Left ventricle myocardium inferior (tissue), 1 donor: ENCODE measurements around the gene ELF1. TPM values are rescaled to one million over a fixed set of nuclear protein-coding genes. Genes with fewer than 3 reads are reported as not detected.

Experiments used
- DNase-seq: peaks from one replicate; pipeline ENCODE4 v3.0.0-alpha.2; 2020
- H3K27ac ChIP-seq: fragments of 200-600 bp; replicated peaks from 2 replicates; pipeline ENCODE4 v1.8.0; 2021
- H3K27me3 ChIP-seq: fragments of 200-600 bp; 2 replicates; pipeline ENCODE4 v1.8.0; 2021; ENCODE audit warnings: low read depth
- H3K36me3 ChIP-seq: fragments of 200-600 bp; 2 replicates; pipeline ENCODE4 v1.8.0; 2021
- H3K4me1 ChIP-seq: fragments of 200-600 bp; 2 replicates; pipeline ENCODE4 v1.8.0; 2021
- H3K4me3 ChIP-seq: fragments of 200-600 bp; 2 replicates; pipeline ENCODE4 v1.8.0; 2021; ENCODE audit warnings: mild to moderate bottlenecking, moderate library complexity
- H3K9me3 ChIP-seq: fragments of 200-600 bp; replicated peaks from 2 replicates; pipeline ENCODE4 v1.8.0; 2021
- CTCF ChIP-seq: fragments of 200-600 bp; IDR thresholded peaks from 2 replicates; pipeline ENCODE4 v1.8.0; 2021; ENCODE audit warnings: antibody characterized with exemption, mild to moderate bottlenecking, borderline replicate concordance
- intact Hi-C: fragments of 100-400 bp; cut with micrococcal nuclease; formaldehyde crosslinking; loops from one replicate; pipeline ENCODE4 v1.11.0; 2022
- total RNA-seq: library from RNA; stranded (reverse); fragmentation: NEBNext Ultra II Directional; extraction: Animal tissue kit (Norgen Biotek cat#: 25700); gene quantifications from one replicate; pipeline ENCODE4 v1.2.1, GENCODE V29; 2021
- donor health status: DM: no; HTN: yes; CAD: no; lungs with severe emphysema.

ELF1 gene
- total RNA-seq, 1 donor from 2014 or later, result 31.1 TPM

- no peak for DNase-seq
- Histone ChIP-seq H3K4me1 (peaks cover 100% of the 10 kb centered on the region), H3K36me3 (no peaks in the 10 kb centered on the region), H3K27me3 (no peaks in the 10 kb centered on the region), H3K27ac (no peak overlapping the region), H3K4me3 (no peak overlapping the region), H3K9me3 (no peaks in the 10 kb centered on the region)
- no peak for TF ChIP-seq CTCF
- intact Hi-C loops, result no loop called here
Observed at GRCh38 chr13:40975441-40975840, 43.7 kb downstream of the ELF1 start.

GRCh38 chr13:40974460-40975407 lies 44.4 kb downstream of the ELF1 start:
- Histone ChIP-seq H3K27me3 (no peaks in the 10 kb centered on the region), H3K36me3 (no peaks in the 10 kb centered on the region), H3K9me3 (no peaks in the 10 kb centered on the region), H3K4me1 (peaks cover 100% of the 10 kb centered on the region), H3K27ac (no peak overlapping the region), H3K4me3 (no peak overlapping the region)
- DNase-seq, result no peak
- peak; percentile 59 for TF ChIP-seq CTCF
- intact Hi-C loops, result no loop called here

GRCh38 chr13:40973409-40973808 lies 45.7 kb downstream of the ELF1 start:
- Histone ChIP-seq H3K36me3 (no peaks in the 10 kb centered on the region), H3K9me3 (no peaks in the 10 kb centered on the region), H3K27ac (no peak overlapping the region), H3K27me3 (no peaks in the 10 kb centered on the region), H3K4me3 (no peak overlapping the region), H3K4me1 (peaks cover 99% of the 10 kb centered on the region)
- no peak for DNase-seq
- intact Hi-C loops, result no loop called here
- TF ChIP-seq CTCF, result no peak

GRCh38 chr13:40971321-40971720 lies 47.8 kb downstream of the ELF1 start:
- H3K4me1 ChIP-seq, result peaks cover 99% of the 10 kb centered on the region
- no peak for DNase-seq
- no peak for TF ChIP-seq CTCF

GRCh38 chr13:40970803-40971202 lies 48.3 kb downstream of the ELF1 start:
- H3K27me3 ChIP-seq, result no peaks in the 10 kb centered on the region
- H3K9me3 ChIP-seq, result no peaks in the 10 kb centered on the region
- no peak overlapping the region for H3K4me3 ChIP-seq
- peaks cover 99% of the 10 kb centered on the region for H3K4me1 ChIP-seq
- H3K36me3 ChIP-seq, result no peaks in the 10 kb centered on the region
- TF ChIP-seq CTCF, result no peak
- H3K27ac ChIP-seq, result no peak overlapping the region
- intact Hi-C loops, result no loop called here
- DNase-seq, result no peak

More at GRCh38 chr13:40971321-40971720, 47.8 kb downstream of the ELF1 start:
- no peaks in the 10 kb centered on the region for H3K9me3 ChIP-seq
- no peak overlapping the region for H3K27ac ChIP-seq
- intact Hi-C loops, result no loop called here
- no peaks in the 10 kb centered on the region for H3K27me3 ChIP-seq
- no peak overlapping the region for H3K4me3 ChIP-seq
- no peaks in the 10 kb centered on the region for H3K36me3 ChIP-seq
